Measurements from ENCODE around the gene ZBTB20.

Gene ZBTB20

GRCh38 chr3:114557791-114558190 is 589.3 kb downstream of the ZBTB20 start:
- in situ Hi-C loops (cut with MboI; ENCODE audit: low pct_unique_long_range_greater_than_20kb, low sequenced_read_pairs, unreplicated experiment) = no loop called here
- no peak for DNase-seq (ENCODE audit: low spot score)
- no peak for TF ChIP-seq CTCF (IDR thresholded peaks at IDR 0.05; ENCODE audit: extremely low read depth, insufficient read depth, missing control alignments)

- in situ Hi-C loops (cut with MboI; ENCODE audit: low pct_unique_long_range_greater_than_20kb, low sequenced_read_pairs, unreplicated experiment) = no loop called here
- TF ChIP-seq CTCF (IDR thresholded peaks at IDR 0.05; ENCODE audit: extremely low read depth, insufficient read depth, missing control alignments) = no peak
- DNase-seq (ENCODE audit: low spot score) = no peak
Observed at GRCh38 chr3:114556657-114557213, 590.4 kb downstream of the ZBTB20 start.

GRCh38 chr3:114554731-114555130 is 592.4 kb downstream of the ZBTB20 start:
- no peak for DNase-seq (ENCODE audit: low spot score)
- TF ChIP-seq CTCF (IDR thresholded peaks at IDR 0.05; ENCODE audit: extremely low read depth, insufficient read depth, missing control alignments) = no peak
- in situ Hi-C loops (cut with MboI; ENCODE audit: low pct_unique_long_range_greater_than_20kb, low sequenced_read_pairs, unreplicated experiment) = no loop called here

DNA sequence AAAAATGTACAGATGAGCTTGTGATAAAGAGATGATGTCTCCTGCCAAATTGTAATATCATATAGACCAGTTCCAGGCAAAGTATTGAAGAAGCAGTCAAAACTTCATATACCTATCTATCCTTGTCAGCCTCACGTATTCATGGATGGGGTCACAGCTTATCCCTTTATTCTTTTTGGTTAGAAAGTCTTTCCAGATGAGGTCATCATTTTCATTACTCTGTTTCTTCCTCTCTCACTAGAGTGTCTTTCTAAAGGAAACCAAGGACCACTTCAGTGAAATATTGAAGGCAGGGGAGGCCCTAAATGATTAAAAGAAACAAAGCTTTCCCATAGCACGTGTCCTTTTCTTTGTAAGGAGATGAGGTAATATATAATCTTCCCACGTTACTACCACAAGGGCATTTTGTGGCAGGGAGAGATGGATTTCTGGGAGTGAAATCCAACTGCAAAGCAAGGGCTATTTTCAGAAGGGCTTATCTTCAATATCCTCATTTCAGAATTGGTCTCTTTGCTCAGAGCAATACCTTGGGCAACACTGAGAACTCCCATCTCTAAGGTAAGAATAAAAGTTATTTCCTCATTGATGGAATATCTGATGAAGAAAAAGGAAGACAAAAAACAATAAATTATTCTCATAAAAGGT is 593.0 kb downstream of the ZBTB20 start:
- TF ChIP-seq CTCF (IDR thresholded peaks at IDR 0.05; ENCODE audit: extremely low read depth, insufficient read depth, missing control alignments) = no peak

DNA sequence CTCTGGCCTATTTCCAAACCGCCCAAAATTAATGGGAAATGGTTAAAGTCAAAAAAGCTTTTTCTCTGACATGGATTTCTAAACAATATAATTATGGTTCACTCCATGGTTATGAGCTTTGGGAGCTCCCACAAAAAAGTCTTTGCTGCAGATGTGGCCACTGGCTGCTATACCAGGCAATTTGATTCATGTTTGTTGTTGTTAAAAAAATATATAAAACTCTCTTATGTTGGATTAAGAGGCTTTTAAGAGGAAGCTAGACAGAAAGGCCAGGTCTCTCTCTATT is 594.6 kb downstream of the ZBTB20 start:
- DNase-seq (ENCODE audit: low spot score) = no peak
- in situ Hi-C loops (cut with MboI; ENCODE audit: low pct_unique_long_range_greater_than_20kb, low sequenced_read_pairs, unreplicated experiment) = no loop called here
- no peak for TF ChIP-seq CTCF (IDR thresholded peaks at IDR 0.05; ENCODE audit: extremely low read depth, insufficient read depth, missing control alignments)

More for the DNA sequence above, 593.0 kb downstream of the ZBTB20 start:
- in situ Hi-C loops (cut with MboI; ENCODE audit: low pct_unique_long_range_greater_than_20kb, low sequenced_read_pairs, unreplicated experiment) = no loop called here
- DNase-seq (ENCODE audit: low spot score) = no peak

- no peak for DNase-seq (ENCODE audit: low spot score)
- in situ Hi-C loops (cut with MboI; ENCODE audit: low pct_unique_long_range_greater_than_20kb, low sequenced_read_pairs, unreplicated experiment) = no loop called here
- TF ChIP-seq CTCF (IDR thresholded peaks at IDR 0.05; ENCODE audit: extremely low read depth, insufficient read depth, missing control alignments) = no peak
Observed at GRCh38 chr3:114551770-114552526, 595.1 kb downstream of the ZBTB20 start.
